ENCODE measurements around the gene TOM1L2.
A peak's percentile ranks its signal among the peaks of the same experiment; 100 is the strongest.

GRCh38 chr17:17815436-17816200, 156.6 kb downstream of the TOM1L2 start:
- TF ChIP-seq CTCF (IDR thresholded peaks at IDR 0.05) (no peak), POLR2A (IDR thresholded peaks at IDR 0.05) (no peak), POLR2AphosphoS5 (IDR thresholded peaks at IDR 0.05; ENCODE audit: insufficient read depth in 1 of 2, low read depth in 1 of 2) (peak in 1 of 2 donors; percentile 1)
